Skeletal muscle tissue (tissue), 4 donors: ENCODE results near the gene CARD11. TPM values are rescaled to one million over a fixed set of nuclear protein-coding genes. Genes with fewer than 3 reads are reported as not detected.

Source experiments
- H3K27ac ChIP-seq: one replicate; pipeline ENCODE4 v1.7.0; 2013; ENCODE audit warnings: mild to moderate bottlenecking, low read depth, low read length, inconsistent platforms
- H3K27me3 ChIP-seq, 3 donors: one replicate each; pipeline ENCODE4 v1.7.0; 2013; ENCODE audit warnings: low read length in 3 of 3; ENCODE audit not compliant: control insufficient read depth in 3 of 3, insufficient read depth in 3 of 3
- H3K36me3 ChIP-seq, 3 donors: one replicate each; pipeline ENCODE4 v1.7.0; 2013; ENCODE audit warnings: low read length in 3 of 3; ENCODE audit not compliant: control insufficient read depth in 3 of 3, insufficient read depth in 3 of 3
- H3K4me1 ChIP-seq, 3 donors: one replicate each; pipeline ENCODE4 v1.7.0; 2013; ENCODE audit warnings: low read length in 3 of 3, mild to moderate bottlenecking in 3 of 3; ENCODE audit not compliant: control insufficient read depth in 3 of 3, insufficient read depth in 3 of 3
- H3K4me3 ChIP-seq, 3 donors: one replicate each; pipeline ENCODE4 v1.7.0; 2013; ENCODE audit warnings: low read length in 3 of 3
- H3K9ac ChIP-seq, 3 donors: one replicate each; pipeline ENCODE4 v1.7.0; 2013; ENCODE audit warnings: low read length in 3 of 3, mild to moderate bottlenecking in 3 of 3, moderate library complexity in 2 of 3, low read depth in 1 of 3
- H3K9me3 ChIP-seq, 3 donors: one replicate each; pipeline ENCODE4 v1.7.0; 2013; ENCODE audit warnings: low read length in 3 of 3; ENCODE audit not compliant: control insufficient read depth in 3 of 3
- total RNA-seq: library from RNA; depleted of rRNA; stranded (reverse); fragments of >200 nt; gene quantifications from one replicate; pipeline ENCODE4 v1.2.3, GENCODE V29; 2014
- donor health status: Osteomylitis.

The CARD11 gene
- total RNA-seq, 1 donor from 2014 or later: 1.0 TPM

DNA sequence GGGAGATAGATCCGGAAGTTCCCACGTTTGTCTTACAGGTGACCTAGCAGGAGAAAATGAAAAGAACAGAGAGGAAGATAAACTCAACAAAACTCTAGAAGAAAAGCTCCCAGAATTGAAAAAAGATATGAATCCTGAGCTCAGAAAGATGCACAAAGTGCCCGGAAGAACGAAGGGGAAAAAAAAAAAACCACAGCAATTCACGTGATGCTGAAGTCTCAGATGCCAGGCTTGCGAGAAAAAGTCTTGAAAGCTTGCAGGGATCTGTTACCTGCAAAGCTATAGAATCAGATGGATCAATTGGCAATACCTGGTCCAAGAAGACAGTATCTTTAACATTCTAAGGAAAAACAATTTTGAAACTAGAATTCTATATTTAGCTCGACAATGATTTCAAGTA lies 33.5 kb downstream of the CARD11 start:
- Histone ChIP-seq H3K4me3 (no peak overlapping the region), H3K9ac (no peak overlapping the region), H3K4me1 (no peaks in the 10 kb centered on the region), H3K27me3 (no peaks in the 10 kb centered on the region), H3K9me3 (no peaks in the 10 kb centered on the region), H3K27ac (no peak overlapping the region), H3K36me3 (no peaks in the 10 kb centered on the region)

DNA sequence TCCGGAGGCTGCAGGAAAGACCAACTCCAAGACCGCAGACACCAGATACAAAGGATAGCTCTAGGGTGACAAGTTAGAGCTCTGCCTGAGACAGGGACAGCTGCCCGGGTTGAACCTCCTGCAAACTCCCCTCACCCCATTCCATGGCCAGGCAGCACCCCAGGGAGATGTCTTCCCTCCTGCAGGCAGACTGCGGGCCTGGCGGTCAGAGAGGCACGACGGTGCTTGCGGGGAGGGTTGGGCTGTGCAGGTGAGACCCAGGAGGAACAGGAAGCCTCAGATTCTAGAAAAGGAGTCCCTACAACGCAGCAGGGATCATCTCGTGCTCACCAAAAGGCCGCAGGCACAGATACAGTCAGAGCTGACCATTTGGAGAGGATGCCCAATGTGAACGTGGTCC lies 34.6 kb downstream of the CARD11 start:
- no peaks in the 10 kb centered on the region for H3K4me1 ChIP-seq
- H3K4me3 ChIP-seq: no peak overlapping the region
- no peak overlapping the region for H3K9ac ChIP-seq
- no peaks in the 10 kb centered on the region for H3K9me3 ChIP-seq
- no peaks in the 10 kb centered on the region for H3K36me3 ChIP-seq
- H3K27me3 ChIP-seq: no peaks in the 10 kb centered on the region
- no peak overlapping the region for H3K27ac ChIP-seq

DNA sequence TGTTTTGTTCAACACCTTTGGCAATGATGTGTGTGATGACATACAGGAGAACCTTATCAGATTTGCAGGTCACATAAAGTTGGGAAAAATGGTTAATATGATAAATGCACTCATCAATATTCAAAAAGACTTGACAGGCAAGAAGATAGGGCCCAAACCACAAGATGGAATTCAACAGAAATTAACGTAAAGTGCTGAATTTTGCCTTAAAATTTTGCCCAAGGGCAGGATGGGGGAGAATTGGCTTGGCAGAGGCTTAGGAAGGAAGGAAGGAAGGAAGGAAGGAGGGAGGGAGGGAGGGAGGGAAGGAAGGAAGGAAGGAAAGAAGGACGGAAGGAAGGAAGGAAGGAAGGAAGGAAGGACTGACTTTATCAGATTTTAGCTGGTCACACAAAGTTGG lies 35.3 kb downstream of the CARD11 start:
- H3K4me1 ChIP-seq: no peaks in the 10 kb centered on the region
- no peaks in the 10 kb centered on the region for H3K9me3 ChIP-seq
- no peak overlapping the region for H3K4me3 ChIP-seq
- no peak overlapping the region for H3K9ac ChIP-seq
- no peaks in the 10 kb centered on the region for H3K36me3 ChIP-seq
- H3K27me3 ChIP-seq: peaks cover 0 to 3% (median 0%) of the 10 kb centered on the region in 3 donors
- H3K27ac ChIP-seq: no peak overlapping the region

DNA sequence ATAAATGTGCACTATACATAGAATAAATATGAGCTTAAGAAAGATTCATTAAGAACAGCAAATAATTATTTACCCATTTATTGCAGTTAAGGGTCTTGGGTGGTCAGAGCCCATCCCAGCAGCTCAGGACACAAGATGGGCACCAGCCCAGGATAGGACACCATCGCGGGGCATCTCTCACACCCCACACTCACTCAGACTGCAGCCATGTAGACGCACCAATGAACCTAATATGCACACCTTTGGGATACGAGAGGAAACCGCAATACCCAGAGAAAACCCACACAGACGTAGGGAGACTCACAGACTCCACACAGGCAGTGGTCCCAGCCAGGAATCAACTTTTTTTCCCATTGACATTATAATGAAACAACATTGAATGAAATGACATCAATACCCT lies 36.0 kb downstream of the CARD11 start:
- H3K36me3 ChIP-seq: no peaks in the 10 kb centered on the region
- H3K27ac ChIP-seq: no peak overlapping the region
- no peaks in the 10 kb centered on the region for H3K4me1 ChIP-seq
- H3K9me3 ChIP-seq: no peaks in the 10 kb centered on the region
- H3K4me3 ChIP-seq: no peak overlapping the region
- H3K27me3 ChIP-seq: peaks cover 0 to 4% (median 0%) of the 10 kb centered on the region in 3 donors
- H3K9ac ChIP-seq: no peak overlapping the region

DNA sequence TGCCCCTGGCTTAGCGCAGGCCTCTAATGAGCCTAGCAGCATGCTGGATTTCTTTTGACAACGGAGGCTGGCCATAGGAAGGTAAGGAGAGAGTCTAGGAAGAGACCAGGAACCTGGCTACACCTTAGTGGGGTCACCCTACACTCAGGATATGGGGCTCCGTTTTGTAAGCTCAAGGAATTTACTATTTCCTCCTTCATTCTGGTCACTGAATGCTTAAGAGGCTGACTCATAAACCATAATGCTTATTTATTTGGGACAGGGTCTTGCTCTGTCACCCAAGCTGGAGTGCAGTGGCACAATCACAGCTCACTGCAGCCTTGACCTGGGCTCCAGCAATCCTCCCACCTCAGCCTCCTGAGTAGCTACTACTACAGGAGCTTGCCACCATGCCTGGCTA lies 38.4 kb downstream of the CARD11 start:
- Histone ChIP-seq H3K9ac (no peak overlapping the region), H3K9me3 (no peaks in the 10 kb centered on the region), H3K36me3 (no peaks in the 10 kb centered on the region), H3K4me3 (no peak overlapping the region), H3K27me3 (peaks cover 0 to 9% (median 0%) of the 10 kb centered on the region in 3 donors), H3K27ac (no peak overlapping the region), H3K4me1 (no peaks in the 10 kb centered on the region)

DNA sequence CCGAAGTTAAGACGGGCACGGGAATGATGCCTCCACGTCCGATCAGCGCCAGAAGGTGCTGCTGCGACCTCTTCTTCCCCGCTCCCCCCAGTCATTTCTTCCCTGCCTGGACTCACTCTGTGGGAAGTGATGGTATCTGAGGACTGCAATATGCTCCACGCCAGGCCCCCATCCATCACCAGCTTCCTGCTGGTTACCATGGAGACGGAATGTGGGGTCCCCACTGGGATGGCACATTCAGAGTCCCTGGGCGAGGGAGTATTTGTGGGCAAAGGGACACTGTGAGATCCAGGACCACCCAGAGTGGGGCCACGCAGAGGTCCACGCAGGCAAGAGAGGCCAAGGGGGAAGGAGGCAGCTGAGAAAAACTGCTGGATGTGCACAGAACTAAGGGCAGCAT lies 39.7 kb downstream of the CARD11 start:
- Histone ChIP-seq H3K36me3 (no peaks in the 10 kb centered on the region), H3K27me3 (peaks cover 0 to 9% (median 0%) of the 10 kb centered on the region in 3 donors), H3K4me1 (no peaks in the 10 kb centered on the region), H3K4me3 (no peak overlapping the region), H3K9me3 (no peaks in the 10 kb centered on the region), H3K9ac (no peak overlapping the region), H3K27ac (no peak overlapping the region)

DNA sequence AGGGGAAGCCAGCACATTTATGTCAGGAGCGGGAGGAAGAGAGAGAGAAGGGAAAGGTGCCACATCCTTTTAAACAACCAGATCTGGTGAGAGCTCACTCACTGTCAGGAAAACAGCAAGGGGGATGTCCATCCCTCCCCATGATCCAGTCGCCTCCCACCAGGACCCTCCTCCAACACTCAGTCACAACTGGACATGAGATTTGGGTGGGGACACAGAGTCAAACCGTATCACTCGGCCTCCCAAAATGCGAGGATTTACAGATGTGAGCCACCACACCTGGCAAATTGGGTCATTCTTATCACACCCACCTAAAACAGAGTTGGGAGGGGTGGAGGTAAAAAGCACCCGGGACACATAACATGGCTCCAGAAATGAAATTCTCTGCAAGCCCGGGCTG lies 41.0 kb downstream of the CARD11 start:
- Histone ChIP-seq H3K9ac (no peak overlapping the region), H3K4me1 (no peaks in the 10 kb centered on the region), H3K27ac (no peak overlapping the region), H3K4me3 (no peak overlapping the region), H3K9me3 (no peaks in the 10 kb centered on the region), H3K36me3 (no peaks in the 10 kb centered on the region), H3K27me3 (peaks cover 0 to 9% (median 0%) of the 10 kb centered on the region in 3 donors)

DNA sequence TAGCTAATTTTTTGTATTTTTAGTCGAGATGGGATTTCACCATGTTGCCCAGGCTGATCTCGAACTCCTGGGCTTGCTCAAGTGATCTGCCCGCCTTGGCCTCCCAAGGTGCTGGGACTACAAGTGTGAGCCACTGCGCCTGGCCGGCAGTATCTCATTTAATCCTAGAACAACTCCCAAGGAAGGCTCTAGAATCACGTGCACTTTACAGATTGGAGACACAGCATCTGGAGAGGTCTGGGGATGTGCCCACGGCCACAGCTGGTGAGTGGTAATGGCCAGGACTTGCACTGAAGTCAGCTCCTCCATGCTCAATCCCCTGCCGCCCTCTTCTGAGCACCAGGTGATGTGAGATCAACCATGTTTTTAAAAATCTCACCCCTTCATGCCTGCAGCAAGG lies 43.1 kb downstream of the CARD11 start:
- Histone ChIP-seq H3K27ac (no peak overlapping the region), H3K9ac (no peak overlapping the region), H3K36me3 (no peaks in the 10 kb centered on the region), H3K9me3 (peaks cover 0 to 3% (median 3%) of the 10 kb centered on the region in 3 donors), H3K27me3 (peaks cover 0 to 9% (median 0%) of the 10 kb centered on the region in 3 donors), H3K4me3 (no peak overlapping the region), H3K4me1 (no peaks in the 10 kb centered on the region)

DNA sequence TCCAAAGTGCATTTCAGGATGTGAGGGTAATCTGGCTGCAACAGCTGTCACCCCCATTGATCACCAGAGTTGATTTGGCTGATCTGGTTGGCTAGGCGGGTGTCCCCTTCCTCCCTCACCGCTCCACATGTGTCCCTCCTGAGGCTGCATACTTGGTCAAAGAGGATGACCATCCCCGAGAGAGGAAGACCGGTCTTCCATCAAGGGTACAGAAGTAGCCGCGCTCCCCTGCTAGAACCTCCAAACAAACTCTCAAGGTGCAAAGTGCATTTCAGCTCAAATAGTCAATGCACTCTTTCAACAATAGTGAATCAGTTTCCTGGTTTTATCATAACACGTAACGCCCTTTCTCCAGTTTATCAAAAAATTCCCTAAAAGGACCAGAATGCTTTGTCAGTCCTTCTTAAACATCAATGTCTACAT lies 44.6 kb downstream of the CARD11 start:
- Histone ChIP-seq H3K9me3 (peaks cover 0 to 3% (median 3%) of the 10 kb centered on the region in 3 donors), H3K4me3 (no peak overlapping the region), H3K4me1 (no peaks in the 10 kb centered on the region), H3K27me3 (peaks cover 0 to 9% (median 0%) of the 10 kb centered on the region in 3 donors), H3K9ac (no peak overlapping the region), H3K27ac (no peak overlapping the region), H3K36me3 (no peaks in the 10 kb centered on the region)

DNA sequence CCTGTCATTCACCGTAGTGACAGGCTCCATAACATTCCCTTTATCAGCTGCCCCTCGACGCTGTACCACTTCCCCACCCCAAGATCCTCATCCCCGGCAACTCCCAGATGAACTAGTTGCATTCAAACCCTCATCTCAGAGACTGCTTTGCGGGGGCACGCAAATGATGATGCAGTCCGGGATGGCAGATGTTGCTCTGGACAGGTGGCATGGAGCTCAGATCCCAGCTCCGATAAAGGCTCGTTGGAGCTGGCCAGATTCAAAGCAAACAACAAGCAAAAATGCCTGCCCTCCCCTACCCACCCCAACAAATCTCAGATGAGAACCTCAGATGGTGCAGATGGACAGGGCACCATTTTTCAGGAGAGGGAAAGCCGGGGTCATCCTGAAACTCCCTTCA lies 46.7 kb downstream of the CARD11 start:
- no peak overlapping the region for H3K27ac ChIP-seq
- H3K36me3 ChIP-seq: no peaks in the 10 kb centered on the region
- H3K4me3 ChIP-seq: no peak overlapping the region
- H3K4me1 ChIP-seq: no peaks in the 10 kb centered on the region
- peaks cover 0 to 3% (median 3%) of the 10 kb centered on the region in 3 donors for H3K9me3 ChIP-seq
- H3K27me3 ChIP-seq: peaks cover 0 to 2% (median 0%) of the 10 kb centered on the region in 3 donors
- H3K9ac ChIP-seq: no peak overlapping the region

DNA sequence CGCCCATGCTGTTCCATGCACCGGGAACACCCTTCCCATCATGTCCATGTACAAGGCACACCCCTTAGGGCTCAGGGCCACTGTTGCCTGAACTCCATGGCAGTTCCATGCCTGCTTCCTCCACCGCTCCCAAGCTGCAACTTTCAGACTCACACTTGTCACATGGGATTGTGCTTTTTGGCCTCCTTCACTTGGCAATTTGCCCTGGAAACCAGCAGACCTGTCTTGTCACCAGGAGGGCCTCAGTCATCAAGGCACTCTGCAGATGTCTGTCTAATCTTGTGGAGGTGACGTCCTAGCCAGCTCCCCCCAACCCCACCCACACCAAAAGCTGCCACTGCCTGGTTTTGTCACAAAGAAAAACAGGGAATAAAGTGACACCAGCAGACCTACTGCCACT lies 47.5 kb downstream of the CARD11 start:
- Histone ChIP-seq H3K4me3 (no peak overlapping the region), H3K9me3 (peaks cover 3 to 5% (median 3%) of the 10 kb centered on the region in 3 donors), H3K36me3 (no peaks in the 10 kb centered on the region), H3K27me3 (no peaks in the 10 kb centered on the region), H3K9ac (no peak overlapping the region), H3K27ac (no peak overlapping the region), H3K4me1 (no peaks in the 10 kb centered on the region)
